KOPT-K1 (cell line): Measurements from ENCODE around the gene DTNBP1.

Experiments
- H3K27ac ChIP-seq: fragments of 200-600 bp; sonication (generic); 2 replicates; pipeline ENCODE4 v1.5.1; 2016; ENCODE audit warnings: antibody characterized with exemption, mild to moderate bottlenecking, low read depth, low read length; ENCODE audit not compliant: poor library complexity, severe bottlenecking
- H3K36me3 ChIP-seq: fragments of 200-600 bp; sonication (generic); 2 replicates; pipeline ENCODE4 v1.5.1; 2017; ENCODE audit warnings: antibody characterized with exemption, mild to moderate bottlenecking, low read length, moderate library complexity; ENCODE audit not compliant: insufficient read depth
- H3K9me3 ChIP-seq: fragments of 200-600 bp; sonication (generic); 2 replicates; pipeline ENCODE4 v1.5.1; 2017; ENCODE audit warnings: antibody characterized with exemption, low read length, mild to moderate bottlenecking; ENCODE audit not compliant: insufficient read depth, poor library complexity, severe bottlenecking

The DTNBP1 gene

GRCh38 chr6:15595461-15596173 is 67.2 kb downstream of the DTNBP1 start:
- Histone ChIP-seq H3K27ac (no peak overlapping the region), H3K9me3 (no peaks in the 10 kb centered on the region), H3K36me3 (peaks cover 6% of the 10 kb centered on the region; the same call in 1 of the 2 replicates)

GRCh38 chr6:15594512-15595259 is 68.1 kb downstream of the DTNBP1 start:
- Histone ChIP-seq H3K36me3 (0 out of 2 replicates have a peak, but pooled peaks cover 4% of the 10 kb centered on the region), H3K27ac (no peak overlapping the region), H3K9me3 (no peaks in the 10 kb centered on the region)

GRCh38 chr6:15593798-15594197 is 69.0 kb downstream of the DTNBP1 start:
- 0 out of 2 replicates have a peak, but pooled peaks cover 4% of the 10 kb centered on the region for H3K36me3 ChIP-seq
- H3K27ac ChIP-seq: no peak overlapping the region
- H3K9me3 ChIP-seq: no peaks in the 10 kb centered on the region

GRCh38 chr6:15592610-15593009 is 70.2 kb downstream of the DTNBP1 start:
- Histone ChIP-seq H3K36me3 (0 out of 2 replicates have a peak, but pooled peaks cover 4% of the 10 kb centered on the region), H3K9me3 (no peaks in the 10 kb centered on the region), H3K27ac (no peak overlapping the region)

- no peaks in the 10 kb centered on the region for H3K9me3 ChIP-seq
- no peaks in the 10 kb centered on the region for H3K36me3 ChIP-seq
- no peak overlapping the region for H3K27ac ChIP-seq
Measured at GRCh38 chr6:15588971-15589634, 73.7 kb downstream of the DTNBP1 start.

GRCh38 chr6:15586503-15586902 is 76.3 kb downstream of the DTNBP1 start:
- Histone ChIP-seq H3K27ac (no peak overlapping the region), H3K36me3 (no peaks in the 10 kb centered on the region), H3K9me3 (no peaks in the 10 kb centered on the region)

- H3K36me3 ChIP-seq: no peaks in the 10 kb centered on the region
Measured at GRCh38 chr6:15585760-15586214, 77.0 kb downstream of the DTNBP1 start.

GRCh38 chr6:15582499-15582898 is 80.3 kb downstream of the DTNBP1 start:
- no peaks in the 10 kb centered on the region for H3K36me3 ChIP-seq
- no peaks in the 10 kb centered on the region for H3K9me3 ChIP-seq
- no peak overlapping the region for H3K27ac ChIP-seq

More at GRCh38 chr6:15585760-15586214, 77.0 kb downstream of the DTNBP1 start:
- Histone ChIP-seq H3K9me3 (no peaks in the 10 kb centered on the region), H3K27ac (no peak overlapping the region)

- Histone ChIP-seq H3K36me3 (no peaks in the 10 kb centered on the region), H3K27ac (no peak overlapping the region), H3K9me3 (no peaks in the 10 kb centered on the region)
Measured at GRCh38 chr6:15581751-15582150, 81.1 kb downstream of the DTNBP1 start.

GRCh38 chr6:15580326-15580725 is 82.5 kb downstream of the DTNBP1 start:
- no peaks in the 10 kb centered on the region for H3K9me3 ChIP-seq
- H3K27ac ChIP-seq: no peak overlapping the region
- no peaks in the 10 kb centered on the region for H3K36me3 ChIP-seq

GRCh38 chr6:15578716-15579391 is 84.0 kb downstream of the DTNBP1 start:
- H3K27ac ChIP-seq: no peak overlapping the region
- H3K9me3 ChIP-seq: no peaks in the 10 kb centered on the region
- no peaks in the 10 kb centered on the region for H3K36me3 ChIP-seq

- no peaks in the 10 kb centered on the region for H3K36me3 ChIP-seq
- no peaks in the 10 kb centered on the region for H3K9me3 ChIP-seq
- H3K27ac ChIP-seq: no peak overlapping the region
Measured at GRCh38 chr6:15577550-15578171, 85.2 kb downstream of the DTNBP1 start.

GRCh38 chr6:15577106-15577505 is 85.7 kb downstream of the DTNBP1 start:
- no peaks in the 10 kb centered on the region for H3K9me3 ChIP-seq
- H3K36me3 ChIP-seq: no peaks in the 10 kb centered on the region
- no peak overlapping the region for H3K27ac ChIP-seq

- Histone ChIP-seq H3K9me3 (no peaks in the 10 kb centered on the region), H3K36me3 (no peaks in the 10 kb centered on the region), H3K27ac (no peak overlapping the region)
Measured at GRCh38 chr6:15575357-15576033, 87.3 kb downstream of the DTNBP1 start.
